C4-2B (cell line): ENCODE data around the gene ST3GAL5.

ENCODE experiments used
- ZFX ChIP-seq: fragments of 450-650 bp; IDR thresholded peaks from 2 replicates; pipeline ENCODE4 v1.6.1; 2017
- TF ChIP-seq, protein P1 (sequence below): fragments of 450-650 bp; conservative IDR thresholded peaks from 2 replicates; pipeline ENCODE4 v1.5.1; 2017; ENCODE audit warnings: mild to moderate bottlenecking

DNA sequence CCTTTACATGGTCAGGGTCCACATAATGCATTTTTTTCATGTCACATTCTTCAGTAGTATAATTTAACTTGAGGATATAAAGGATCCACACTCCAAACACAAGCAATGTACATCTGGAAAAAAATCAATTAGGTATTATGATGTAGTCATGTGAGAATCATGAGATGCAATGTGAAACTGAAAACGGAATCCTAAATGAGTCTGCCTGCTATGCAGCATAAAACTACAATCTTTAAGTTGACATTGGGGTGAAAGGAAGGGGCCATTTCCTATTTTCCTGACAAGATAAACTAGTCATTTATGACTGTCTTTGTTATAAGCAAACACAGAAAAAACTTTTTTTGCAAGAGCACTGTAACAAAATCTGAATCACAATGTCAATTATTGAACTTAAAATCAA lies 27.6 kb downstream of the ST3GAL5 start:
- TF ChIP-seq, protein P1, sequence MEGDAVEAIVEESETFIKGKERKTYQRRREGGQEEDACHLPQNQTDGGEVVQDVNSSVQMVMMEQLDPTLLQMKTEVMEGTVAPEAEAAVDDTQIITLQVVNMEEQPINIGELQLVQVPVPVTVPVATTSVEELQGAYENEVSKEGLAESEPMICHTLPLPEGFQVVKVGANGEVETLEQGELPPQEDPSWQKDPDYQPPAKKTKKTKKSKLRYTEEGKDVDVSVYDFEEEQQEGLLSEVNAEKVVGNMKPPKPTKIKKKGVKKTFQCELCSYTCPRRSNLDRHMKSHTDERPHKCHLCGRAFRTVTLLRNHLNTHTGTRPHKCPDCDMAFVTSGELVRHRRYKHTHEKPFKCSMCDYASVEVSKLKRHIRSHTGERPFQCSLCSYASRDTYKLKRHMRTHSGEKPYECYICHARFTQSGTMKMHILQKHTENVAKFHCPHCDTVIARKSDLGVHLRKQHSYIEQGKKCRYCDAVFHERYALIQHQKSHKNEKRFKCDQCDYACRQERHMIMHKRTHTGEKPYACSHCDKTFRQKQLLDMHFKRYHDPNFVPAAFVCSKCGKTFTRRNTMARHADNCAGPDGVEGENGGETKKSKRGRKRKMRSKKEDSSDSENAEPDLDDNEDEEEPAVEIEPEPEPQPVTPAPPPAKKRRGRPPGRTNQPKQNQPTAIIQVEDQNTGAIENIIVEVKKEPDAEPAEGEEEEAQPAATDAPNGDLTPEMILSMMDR: no peak
- no peak for TF ChIP-seq ZFX
